ENCODE measurements around the gene LHFPL3.
"Not testable (repeated sequence)": the region's sequence is repeated elsewhere in the genome, so short reads cannot be mapped to it uniquely, and the experiment has no call there.

LHFPL3 gene

DNA sequence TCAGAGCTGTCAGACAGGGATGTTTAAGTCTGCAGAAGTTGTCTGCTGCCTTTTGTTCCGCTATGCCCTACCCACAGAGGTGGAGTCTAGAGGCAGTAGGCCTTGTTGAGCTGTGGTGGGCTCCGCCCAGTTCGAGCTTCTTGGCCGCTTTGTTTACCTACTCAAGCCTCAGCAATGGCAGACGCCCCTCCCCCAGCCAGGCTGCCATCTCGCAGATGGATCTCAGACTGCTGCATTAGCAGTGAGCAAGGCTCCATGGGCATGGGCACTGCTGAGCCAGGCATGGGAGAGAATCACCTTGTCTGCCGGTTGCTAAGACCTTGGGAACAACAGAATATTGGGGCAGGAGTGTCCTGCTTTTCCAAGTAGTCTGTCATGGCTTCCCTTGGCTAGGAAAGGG is 267.2 kb downstream of the LHFPL3 start:
- not testable (repeated sequence) for DNase-seq (ENCODE audit: low read depth in 2 of 2)

GRCh38 chr7:104603957-104604356 is 275.6 kb downstream of the LHFPL3 start:
- no peak for DNase-seq (ENCODE audit: low read depth in 2 of 2)

- DNase-seq (ENCODE audit: low read depth in 2 of 2), result no peak
These were observed 276.3 kb downstream of the LHFPL3 start for GRCh38 chr7:104604706-104605105.

- no peak for DNase-seq (ENCODE audit: low read depth in 2 of 2)
These were observed 292.9 kb downstream of the LHFPL3 start for GRCh38 chr7:104621321-104621720.

- no peak for DNase-seq (ENCODE audit: low read depth in 2 of 2)
These were observed 297.6 kb downstream of the LHFPL3 start for GRCh38 chr7:104625956-104626355.

DNA sequence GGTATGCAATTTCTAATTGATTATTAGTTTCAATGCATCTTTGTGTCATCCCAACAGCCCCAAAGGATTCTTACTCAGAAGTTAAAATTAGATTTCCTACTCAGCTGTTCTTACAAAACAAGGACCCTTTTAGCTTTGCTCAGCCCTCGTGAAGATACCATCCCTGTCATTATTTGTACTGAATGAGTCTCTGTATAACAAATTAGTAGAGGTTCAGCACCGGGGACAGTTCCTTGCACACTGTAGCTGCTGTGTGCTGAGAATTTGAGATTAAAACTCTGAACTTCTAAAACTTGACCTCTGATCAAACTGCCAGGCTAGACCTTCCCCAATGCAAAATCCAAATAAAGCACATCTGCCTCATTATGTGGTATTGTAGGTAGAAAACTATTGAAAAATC is 299.1 kb downstream of the LHFPL3 start:
- no peak for DNase-seq (ENCODE audit: low read depth in 2 of 2)

DNA sequence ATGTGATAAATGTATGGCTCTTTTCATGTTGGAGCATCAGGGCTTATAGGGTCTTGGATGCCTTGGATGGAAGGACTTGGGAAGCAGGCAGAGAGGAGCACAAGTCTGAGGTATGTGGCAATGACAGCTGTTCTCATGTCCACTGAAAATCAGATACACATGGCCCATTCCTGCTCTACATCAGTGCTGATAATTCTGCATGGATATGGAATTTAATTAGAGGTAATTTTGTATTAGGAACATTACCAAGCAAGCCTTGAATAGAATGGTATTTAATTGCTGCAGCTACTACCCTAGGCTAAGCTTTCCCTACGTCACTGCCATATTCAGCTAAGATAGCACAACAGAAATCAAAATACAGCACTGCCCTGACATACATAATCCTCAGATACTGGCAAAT is 299.6 kb downstream of the LHFPL3 start:
- no peak for DNase-seq (ENCODE audit: low read depth in 2 of 2)

DNA sequence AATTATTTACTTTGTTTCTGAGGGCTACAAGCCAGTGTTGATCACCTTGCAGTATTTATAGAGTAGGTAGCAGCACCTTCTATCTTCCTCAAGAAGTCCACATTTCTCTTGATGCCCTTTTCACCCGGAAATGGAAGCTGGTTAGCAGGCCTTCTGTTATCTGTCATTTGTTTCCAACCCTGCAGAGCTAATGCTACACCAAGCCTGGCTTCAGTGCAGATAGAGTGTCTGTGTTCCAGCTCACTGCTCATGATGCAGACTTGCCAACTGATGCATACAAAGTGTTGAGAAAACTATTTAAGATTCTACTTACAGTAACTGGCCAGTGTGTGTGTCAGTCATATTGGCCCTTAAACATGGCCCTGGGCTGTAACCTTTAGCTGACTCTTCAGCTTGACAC is 301.0 kb downstream of the LHFPL3 start:
- no peak for DNase-seq (ENCODE audit: low read depth in 2 of 2)

DNA sequence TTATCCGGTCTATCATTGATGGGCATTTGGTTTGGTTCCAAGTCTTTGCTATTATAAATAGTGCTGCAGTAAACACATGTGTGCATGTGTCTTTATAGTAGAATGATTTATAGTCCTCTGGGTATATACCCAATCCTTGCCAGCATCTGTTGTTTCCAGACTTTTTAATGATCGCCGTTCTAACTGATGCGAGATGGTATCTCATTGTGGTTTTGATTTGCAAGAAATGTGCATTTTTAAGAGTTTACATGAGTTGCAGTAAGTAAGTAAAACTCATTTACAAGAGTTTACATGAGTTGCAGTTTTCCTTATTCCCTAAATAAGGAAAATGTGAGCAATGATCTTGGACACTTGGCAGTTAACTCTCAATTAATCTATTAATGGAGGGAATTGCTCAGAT is 312.1 kb downstream of the LHFPL3 start:
- DNase-seq (ENCODE audit: low read depth in 2 of 2), result no peak

GRCh38 chr7:104642560-104642959 is 314.2 kb downstream of the LHFPL3 start:
- DNase-seq (ENCODE audit: low read depth in 2 of 2), result no peak

- no peak for DNase-seq (ENCODE audit: low read depth in 2 of 2)
These were observed 315.3 kb downstream of the LHFPL3 start for GRCh38 chr7:104643587-104644217.

- DNase-seq (ENCODE audit: low read depth in 2 of 2), result no peak
These were observed 322.7 kb downstream of the LHFPL3 start for GRCh38 chr7:104650991-104651640.

DNA sequence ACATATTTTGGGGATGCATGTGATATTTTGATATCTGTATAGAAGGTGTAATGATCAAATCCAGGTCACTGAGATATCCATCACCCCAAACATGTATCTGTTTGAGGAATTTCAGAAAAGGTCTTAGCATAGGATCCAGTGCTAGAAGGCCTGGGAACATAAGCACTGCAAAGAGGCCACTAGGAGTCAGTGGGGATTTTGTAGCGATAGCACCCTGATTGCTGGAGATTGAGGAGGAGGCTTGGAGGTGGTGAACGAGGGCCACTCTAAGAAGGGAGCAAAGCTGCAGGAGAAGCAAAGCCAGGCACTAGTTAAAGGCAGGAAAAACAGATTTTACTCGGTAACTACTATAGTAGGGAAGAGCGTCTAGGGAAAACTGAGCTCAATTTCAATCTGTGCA is 324.0 kb downstream of the LHFPL3 start:
- no peak for DNase-seq (ENCODE audit: low read depth in 2 of 2)

DNA sequence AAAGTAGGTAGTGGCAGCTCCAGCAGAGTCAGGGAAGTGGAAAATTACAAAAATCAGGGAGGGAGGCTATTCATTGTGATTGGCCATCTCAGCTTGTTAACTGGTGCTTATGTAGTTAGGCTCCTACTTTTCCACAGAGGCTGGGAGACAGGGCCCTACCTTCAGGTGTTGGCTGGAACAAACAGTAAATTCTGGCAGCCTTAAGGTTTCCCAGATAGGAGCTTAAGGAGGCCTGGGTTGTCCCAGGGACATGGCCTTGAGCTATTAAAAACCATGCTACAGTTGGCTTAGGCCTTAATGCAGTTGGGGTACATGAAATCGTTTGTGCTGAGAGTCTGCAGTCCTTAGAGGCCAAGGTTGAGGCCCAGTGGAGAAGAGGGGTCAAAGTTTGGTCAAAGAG is 324.5 kb downstream of the LHFPL3 start:
- DNase-seq (ENCODE audit: low read depth in 2 of 2), result no peak

DNA sequence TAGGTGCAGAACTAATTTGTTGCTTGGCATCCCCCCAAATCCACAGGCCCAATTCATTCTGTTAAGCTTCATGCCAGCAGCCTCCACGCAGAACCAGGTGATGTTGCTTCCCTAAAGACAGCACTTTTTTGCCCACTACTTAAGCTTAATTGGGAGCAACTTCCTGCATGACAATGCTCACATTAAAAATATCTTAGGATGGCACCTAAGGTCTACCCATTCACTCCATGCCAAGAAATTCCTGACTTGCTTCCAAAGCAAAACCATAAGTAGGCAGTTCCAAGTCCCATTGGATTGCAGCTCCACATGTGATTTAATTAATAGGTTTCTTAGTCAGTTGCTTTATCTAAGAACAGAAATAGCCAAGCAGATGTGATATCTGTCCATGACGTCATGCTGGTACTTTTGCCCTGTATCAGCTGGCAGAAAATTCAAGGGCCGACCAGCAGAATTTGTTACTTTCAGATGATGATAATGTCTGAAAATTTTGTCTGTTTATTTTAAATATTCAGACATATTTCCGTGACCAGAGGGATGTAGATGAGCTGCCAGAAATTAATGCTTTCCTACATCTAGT is 325.5 kb downstream of the LHFPL3 start:
- no peak for DNase-seq (ENCODE audit: low read depth in 2 of 2)

DNA sequence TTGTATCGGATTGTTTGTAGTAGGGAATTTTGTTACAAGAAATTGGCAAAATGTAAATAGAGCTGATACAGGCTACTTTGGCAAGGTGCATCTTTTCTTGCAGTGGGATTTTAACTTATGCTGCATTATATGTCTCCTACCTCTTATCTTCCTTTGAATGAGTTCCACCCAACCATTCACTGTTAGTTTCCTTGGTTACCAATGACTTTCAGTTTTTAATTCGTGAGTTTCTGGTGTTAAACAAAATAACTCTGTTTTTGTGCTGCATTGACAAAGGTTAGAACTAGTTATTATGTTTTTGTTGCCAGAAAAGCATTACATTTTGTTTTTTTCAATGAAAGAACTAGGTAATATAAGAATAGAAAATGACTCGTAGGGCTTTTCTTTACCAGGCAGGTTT is 327.2 kb downstream of the LHFPL3 start:
- DNase-seq (ENCODE audit: low read depth in 2 of 2), result no peak

GRCh38 chr7:104656467-104656866 is 328.1 kb downstream of the LHFPL3 start:
- no peak for DNase-seq (ENCODE audit: low read depth in 2 of 2)

DNA sequence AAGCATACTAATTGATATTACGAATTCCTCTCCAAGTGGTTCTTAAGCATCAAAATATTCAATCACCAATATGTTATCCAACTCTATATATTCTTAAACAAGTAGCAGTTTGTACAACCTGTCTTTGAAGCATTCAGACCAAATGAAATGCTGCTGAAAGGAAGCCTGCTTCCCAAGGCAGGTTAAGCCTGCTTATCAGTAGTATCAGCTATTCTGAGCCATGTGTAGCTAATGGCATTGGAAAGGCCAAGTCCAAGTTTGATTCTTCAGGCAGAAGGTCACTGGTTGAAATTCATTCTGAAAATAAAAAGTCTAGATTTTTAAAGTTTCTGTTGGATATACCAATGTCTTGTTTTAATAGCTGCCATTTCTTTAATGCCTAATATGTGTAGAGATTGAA is 328.7 kb downstream of the LHFPL3 start:
- no peak for DNase-seq (ENCODE audit: low read depth in 2 of 2)

DNA sequence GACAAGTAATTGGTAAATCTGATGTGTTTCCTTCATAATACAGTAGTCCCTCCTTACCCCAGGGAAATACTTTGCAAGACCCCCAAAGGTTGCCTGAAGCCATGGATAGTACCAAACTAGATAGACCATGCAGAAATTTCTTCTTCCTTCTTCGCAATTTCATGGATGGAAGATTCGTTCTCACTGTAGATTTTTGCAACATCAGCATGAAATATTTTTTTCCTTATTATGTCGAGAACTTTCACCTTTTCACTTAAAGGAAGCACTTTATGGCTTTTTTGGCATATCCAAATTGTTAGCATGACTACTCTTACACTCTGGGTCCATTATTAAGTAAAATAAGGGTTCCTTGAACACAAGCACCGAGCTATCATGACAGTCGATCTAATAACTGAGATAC is 333.2 kb downstream of the LHFPL3 start:
- no peak for DNase-seq (ENCODE audit: low read depth in 2 of 2)

DNA sequence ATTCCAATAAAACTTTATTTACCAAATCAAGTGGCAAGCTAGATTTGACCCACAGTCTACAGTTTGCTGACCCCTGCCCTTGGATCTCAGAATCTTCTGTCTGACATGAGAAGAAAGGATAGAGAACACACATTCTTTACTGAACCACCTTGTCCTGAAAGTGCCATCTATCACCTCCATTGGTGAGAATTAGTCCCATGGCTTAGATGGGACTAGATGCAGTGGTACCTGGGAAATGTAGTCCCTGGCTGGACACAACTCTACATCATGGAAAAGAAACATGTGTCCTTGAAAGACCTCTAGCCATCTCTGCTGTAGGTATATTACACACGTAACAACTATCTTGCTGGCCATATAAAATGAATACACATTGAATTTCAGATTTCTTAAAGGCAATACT is 336.2 kb downstream of the LHFPL3 start:
- no peak for DNase-seq (ENCODE audit: low read depth in 2 of 2)

DNA sequence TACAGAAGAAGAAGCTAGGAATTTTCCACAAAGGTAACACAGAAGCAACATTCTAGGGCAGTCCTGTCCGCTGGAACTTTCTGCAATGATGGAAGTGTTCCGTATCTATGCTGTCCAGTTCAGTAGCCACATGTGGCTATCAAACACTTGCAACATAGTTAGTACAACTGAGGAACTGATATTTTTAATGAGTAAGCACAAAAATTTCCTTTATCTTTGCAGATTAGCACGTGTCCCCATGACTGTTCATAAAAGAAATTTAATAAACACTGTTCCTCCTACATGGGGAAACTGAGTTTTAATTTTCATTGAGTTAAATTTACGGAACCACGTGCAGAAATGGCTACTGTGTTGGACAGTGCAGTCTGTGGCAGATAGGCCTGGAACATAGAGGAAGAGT is 349.2 kb downstream of the LHFPL3 start:
- DNase-seq (ENCODE audit: low read depth in 2 of 2), result no peak

- no peak for DNase-seq (ENCODE audit: low read depth in 2 of 2)
These were observed 350.7 kb downstream of the LHFPL3 start for GRCh38 chr7:104679085-104679484.

- DNase-seq (ENCODE audit: low read depth in 2 of 2), result no peak
These were observed 357.9 kb downstream of the LHFPL3 start for GRCh38 chr7:104686286-104686685.

DNA sequence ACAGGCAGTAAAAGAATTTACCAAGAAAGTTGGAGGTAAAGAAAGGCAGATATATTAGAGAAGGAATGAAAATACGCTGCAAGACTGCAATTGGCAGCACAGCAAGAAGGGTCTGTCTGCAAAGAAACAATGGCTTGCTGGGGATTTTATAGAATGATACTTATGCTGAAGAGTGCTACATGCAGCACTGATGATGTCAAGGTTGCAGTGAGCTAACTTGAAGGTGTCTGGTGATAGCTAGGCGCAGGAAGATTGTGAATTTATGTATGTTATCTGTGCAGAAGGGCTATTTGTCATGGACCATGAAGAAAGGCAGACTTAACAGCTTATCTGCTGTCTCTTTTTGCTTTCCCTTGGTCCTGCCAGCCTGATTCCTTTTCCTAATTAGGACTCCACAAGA is 366.3 kb downstream of the LHFPL3 start:
- DNase-seq (ENCODE audit: low read depth in 2 of 2), result no peak

All from stimulated activated CD8-positive, alpha-beta memory T cell treated with anti-CD3 and anti-CD28 coated beads, Interleukin-15, amount 100 ng/mL, for 48 hours (primary cell).